WERI-Rb-1 (cell line): ENCODE data around the gene ATP9A.

Experiments used
- DNase-seq: peaks from one replicate; pipeline ENCODE4 v3.0.0-alpha.2; 2020
- H3K27ac ChIP-seq: fragments of 250-450 bp; sonication (Bioruptor Pico); 2 replicates; pipeline ENCODE4 v1.5.1; 2020; ENCODE audit warnings: mild to moderate bottlenecking, moderate library complexity
- H3K27me3 ChIP-seq: fragments of 250-450 bp; sonication (Bioruptor Pico); 2 replicates; pipeline ENCODE4 v1.5.1; 2021; ENCODE audit warnings: mild to moderate bottlenecking, low read depth, moderate library complexity; ENCODE audit not compliant: insufficient read depth, severe bottlenecking
- H3K36me3 ChIP-seq: fragments of 250-450 bp; sonication (Bioruptor Pico); 2 replicates; pipeline ENCODE4 v1.5.1; 2020; ENCODE audit warnings: mild to moderate bottlenecking, moderate library complexity
- H3K4me3 ChIP-seq: 2 replicates; pipeline ENCODE4 v1.5.1; 2011; ENCODE audit warnings: low read depth, mild to moderate bottlenecking, control low read depth, low read length
- H3K9me3 ChIP-seq: fragments of 250-450 bp; sonication (Bioruptor Pico); 2 replicates; pipeline ENCODE4 v1.5.1; 2021; ENCODE audit warnings: mild to moderate bottlenecking, moderate library complexity; ENCODE audit not compliant: severe bottlenecking
- CTCF ChIP-seq: IDR thresholded peaks from 2 replicates; pipeline ENCODE4 v1.5.1; 2011; ENCODE audit warnings: low read depth, mild to moderate bottlenecking, control low read depth, inconsistent platforms, low read length

Gene ATP9A

GRCh38 chr20:51595058-51595532, 173.1 kb downstream of the ATP9A start:
- no peaks in the 10 kb centered on the region for H3K9me3 ChIP-seq
- peaks cover 10% of the 10 kb centered on the region for H3K27me3 ChIP-seq
- peak; percentile 86 for TF ChIP-seq CTCF
- peak; percentile 78 for DNase-seq
- no peak overlapping the region for H3K4me3 ChIP-seq
- no peak overlapping the region for H3K27ac ChIP-seq
- no peaks in the 10 kb centered on the region for H3K36me3 ChIP-seq

GRCh38 chr20:51594236-51595057, 173.7 kb downstream of the ATP9A start:
- Histone ChIP-seq H3K36me3 (no peaks in the 10 kb centered on the region), H3K4me3 (no peak overlapping the region), H3K9me3 (no peaks in the 10 kb centered on the region), H3K27me3 (peaks cover 10% of the 10 kb centered on the region), H3K27ac (no peak overlapping the region)
- DNase-seq = no peak
- no peak for TF ChIP-seq CTCF

- Histone ChIP-seq H3K27me3 (peaks cover 13% of the 10 kb centered on the region), H3K36me3 (no peaks in the 10 kb centered on the region), H3K27ac (no peak overlapping the region), H3K4me3 (no peak overlapping the region), H3K9me3 (no peaks in the 10 kb centered on the region)
- no peak for TF ChIP-seq CTCF
- DNase-seq = no peak
These were observed 174.6 kb downstream of the ATP9A start for GRCh38 chr20:51593584-51593983.

GRCh38 chr20:51592564-51592963, 175.6 kb downstream of the ATP9A start:
- no peak for TF ChIP-seq CTCF
- Histone ChIP-seq H3K27ac (no peak overlapping the region), H3K36me3 (no peaks in the 10 kb centered on the region), H3K4me3 (no peak overlapping the region), H3K9me3 (no peaks in the 10 kb centered on the region), H3K27me3 (peaks cover 23% of the 10 kb centered on the region)
- DNase-seq = no peak

- DNase-seq = no peak
- no peaks in the 10 kb centered on the region for H3K36me3 ChIP-seq
- H3K9me3 ChIP-seq = no peaks in the 10 kb centered on the region
- peaks cover 30% of the 10 kb centered on the region for H3K27me3 ChIP-seq
- no peak overlapping the region for H3K4me3 ChIP-seq
- TF ChIP-seq CTCF = no peak
- no peak overlapping the region for H3K27ac ChIP-seq
These were observed 176.3 kb downstream of the ATP9A start for GRCh38 chr20:51591871-51592270.
